GM19351 (cell line): ENCODE results near the gene COG1.

Experiments used
- ATAC-seq: cut with Tn5 transposase; IDR thresholded peaks from one replicate; pipeline ENCODE4 v1.9.1; 2021; ENCODE audit warnings: mild to moderate bottlenecking, moderate library complexity; ENCODE audit not compliant: unreplicated experiment

COG1 gene

GRCh38 chr17:73224663-73225305 is 31.9 kb downstream of the COG1 start:
- no peak for ATAC-seq

- ATAC-seq, result no peak
These were observed 33.8 kb downstream of the COG1 start for GRCh38 chr17:73226556-73227172.

GRCh38 chr17:73227379-73227778 is 34.5 kb downstream of the COG1 start:
- ATAC-seq, result peak; percentile 29

- no peak for ATAC-seq
These were observed 35.1 kb downstream of the COG1 start for GRCh38 chr17:73227944-73228343.

- peak; percentile 42 for ATAC-seq
These were observed 35.9 kb downstream of the COG1 start for GRCh38 chr17:73228748-73229236.

GRCh38 chr17:73230088-73230487 is 37.2 kb downstream of the COG1 start:
- no peak for ATAC-seq

- ATAC-seq, result no peak
These were observed 38.5 kb downstream of the COG1 start for GRCh38 chr17:73231395-73231794.

GRCh38 chr17:73231841-73232586 is 39.2 kb downstream of the COG1 start:
- ATAC-seq, result peak; percentile 71

GRCh38 chr17:73232587-73233373 is 39.9 kb downstream of the COG1 start:
- peak; percentile 24 for ATAC-seq

- no peak for ATAC-seq
These were observed 41.9 kb downstream of the COG1 start for GRCh38 chr17:73234736-73235135.

- no peak for ATAC-seq
These were observed 44.9 kb downstream of the COG1 start for GRCh38 chr17:73237714-73238113.

GRCh38 chr17:73240561-73240960 is 47.7 kb downstream of the COG1 start:
- no peak for ATAC-seq

- no peak for ATAC-seq
These were observed 54.9 kb downstream of the COG1 start for GRCh38 chr17:73247726-73248125.

GRCh38 chr17:73248532-73248931 is 55.7 kb downstream of the COG1 start:
- no peak for ATAC-seq

- no peak for ATAC-seq
These were observed 56.8 kb downstream of the COG1 start for GRCh38 chr17:73249700-73250099.

GRCh38 chr17:73250851-73251640 is 58.2 kb downstream of the COG1 start:
- ATAC-seq, result no peak

GRCh38 chr17:73251871-73252270 is 59.0 kb downstream of the COG1 start:
- ATAC-seq, result no peak

GRCh38 chr17:73255671-73256181 is 62.9 kb downstream of the COG1 start:
- ATAC-seq, result peak; percentile 68

GRCh38 chr17:73256220-73256619 is 63.4 kb downstream of the COG1 start:
- ATAC-seq, result no peak

GRCh38 chr17:73257516-73257915 is 64.7 kb downstream of the COG1 start:
- no peak for ATAC-seq
